ENCODE measurements around the gene CLPTM1. TPM values are rescaled to one million over a fixed set of nuclear protein-coding genes. Genes with fewer than 3 reads are reported as not detected.

CLPTM1 gene
- total and polyA plus RNA-seq, 2 donors (not counting 1 experiment from before 2014, with no cell fraction given) = 121 to 129 TPM

DNA sequence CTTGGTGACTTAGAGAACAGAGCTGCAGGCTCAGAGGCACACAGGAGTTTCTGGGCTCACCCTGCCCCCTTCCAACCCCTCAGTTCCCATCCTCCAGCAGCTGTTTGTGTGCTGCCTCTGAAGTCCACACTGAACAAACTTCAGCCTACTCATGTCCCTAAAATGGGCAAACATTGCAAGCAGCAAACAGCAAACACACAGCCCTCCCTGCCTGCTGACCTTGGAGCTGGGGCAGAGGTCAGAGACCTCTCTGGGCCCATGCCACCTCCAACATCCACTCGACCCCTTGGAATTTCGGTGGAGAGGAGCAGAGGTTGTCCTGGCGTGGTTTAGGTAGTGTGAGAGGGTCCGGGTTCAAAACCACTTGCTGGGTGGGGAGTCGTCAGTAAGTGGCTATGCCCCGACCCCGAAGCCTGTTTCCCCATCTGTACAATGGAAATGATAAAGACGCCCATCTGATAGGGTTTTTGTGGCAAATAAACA lies 30.9 kb upstream of the CLPTM1 start:
- Histone ChIP-seq H3K4me2 (replicated peaks; ENCODE audit: low read depth, low read length, poor library complexity, severe bottlenecking) (no peak overlapping the region), H3K27ac (ENCODE audit: low read length in 2 of 2) (no peak overlapping the region), H4K20me1 (ENCODE audit: control insufficient read depth, insufficient read depth, low read length, poor library complexity, severe bottlenecking) (no peaks in the 10 kb centered on the region), H3K79me2 (ENCODE audit: control insufficient read depth, insufficient read depth, low read length) (no peaks in the 10 kb centered on the region), H3K9me3 (ENCODE audit: control extremely low read depth in 1 of 3, control insufficient read depth in 2 of 3, insufficient read depth in 1 of 3, low read length in 2 of 3) (peaks cover 0 to 6% (median 0%) of the 10 kb centered on the region in 3 donors), H3K36me3 (replicated peaks in 1 of 2; ENCODE audit: control extremely low read depth in 1 of 2, control insufficient read depth in 1 of 2, extremely low read depth in 1 of 2, insufficient read depth in 2 of 2, low read length in 1 of 2) (no peaks in the 10 kb centered on the region), H3K4me1 (ENCODE audit: control insufficient read depth in 2 of 2, insufficient read depth in 2 of 2, low read length in 2 of 2) (peaks cover 4 to 8% of the 10 kb centered on the region in 2 donors), H2AFZ (ENCODE audit: insufficient read depth, low read depth, low read length, poor library complexity, severe bottlenecking) (no peak overlapping the region), H3K4me3 (ENCODE audit: control extremely low read depth in 1 of 5, extremely low read depth in 1 of 5, insufficient read depth in 1 of 5, low read depth in 2 of 5, low read length in 4 of 5) (no peak overlapping the region), H3K9ac (ENCODE audit: low read length) (no peak overlapping the region), H3K27me3 (replicated peaks in 1 of 4; ENCODE audit: control extremely low read depth in 1 of 4, control insufficient read depth in 3 of 4, insufficient read depth in 4 of 4, low read length in 3 of 4) (peaks cover 0 to 10% (median 5%) of the 10 kb centered on the region in 4 experiments)
- no peak for ATAC-seq (ENCODE audit: low read depth)
- peaks cover 18% of the 10 kb centered on the region for H3K27me3 Mint-ChIP-seq
- no peak for DNase-seq
- intact Hi-C loops (cut with micrococcal nuclease) = no loop called here
- H3K27ac Mint-ChIP-seq = no peak overlapping the region
- ChIA-PET POLR2A (no interaction called here), CTCF (interaction anchor here (0.6 kb wide), 1 partner anchor 1780 kb away, joined by 4 read pairs; no protein-coding TSS in a partner anchor)
- WGBS (ENCODE audit: insufficient coverage) = 98% methylated on average over 5 of the region's 8 CpGs
- peaks cover 6% of the 10 kb centered on the region for H3K4me1 Mint-ChIP-seq
- no peak for TF ChIP-seq EZH2 (IDR thresholded peaks at IDR 0.05; ENCODE audit: borderline replicate concordance, insufficient read depth, low read depth, low read length, poor library complexity, severe bottlenecking)
- TF ChIP-seq, protein P1, sequence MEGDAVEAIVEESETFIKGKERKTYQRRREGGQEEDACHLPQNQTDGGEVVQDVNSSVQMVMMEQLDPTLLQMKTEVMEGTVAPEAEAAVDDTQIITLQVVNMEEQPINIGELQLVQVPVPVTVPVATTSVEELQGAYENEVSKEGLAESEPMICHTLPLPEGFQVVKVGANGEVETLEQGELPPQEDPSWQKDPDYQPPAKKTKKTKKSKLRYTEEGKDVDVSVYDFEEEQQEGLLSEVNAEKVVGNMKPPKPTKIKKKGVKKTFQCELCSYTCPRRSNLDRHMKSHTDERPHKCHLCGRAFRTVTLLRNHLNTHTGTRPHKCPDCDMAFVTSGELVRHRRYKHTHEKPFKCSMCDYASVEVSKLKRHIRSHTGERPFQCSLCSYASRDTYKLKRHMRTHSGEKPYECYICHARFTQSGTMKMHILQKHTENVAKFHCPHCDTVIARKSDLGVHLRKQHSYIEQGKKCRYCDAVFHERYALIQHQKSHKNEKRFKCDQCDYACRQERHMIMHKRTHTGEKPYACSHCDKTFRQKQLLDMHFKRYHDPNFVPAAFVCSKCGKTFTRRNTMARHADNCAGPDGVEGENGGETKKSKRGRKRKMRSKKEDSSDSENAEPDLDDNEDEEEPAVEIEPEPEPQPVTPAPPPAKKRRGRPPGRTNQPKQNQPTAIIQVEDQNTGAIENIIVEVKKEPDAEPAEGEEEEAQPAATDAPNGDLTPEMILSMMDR (IDR thresholded peaks at IDR 0.05) = no peak
- H3K4me3 Mint-ChIP-seq = no peak overlapping the region
- no peaks in the 10 kb centered on the region for H3K9me3 Mint-ChIP-seq (ENCODE audit: insufficient read depth)

DNA sequence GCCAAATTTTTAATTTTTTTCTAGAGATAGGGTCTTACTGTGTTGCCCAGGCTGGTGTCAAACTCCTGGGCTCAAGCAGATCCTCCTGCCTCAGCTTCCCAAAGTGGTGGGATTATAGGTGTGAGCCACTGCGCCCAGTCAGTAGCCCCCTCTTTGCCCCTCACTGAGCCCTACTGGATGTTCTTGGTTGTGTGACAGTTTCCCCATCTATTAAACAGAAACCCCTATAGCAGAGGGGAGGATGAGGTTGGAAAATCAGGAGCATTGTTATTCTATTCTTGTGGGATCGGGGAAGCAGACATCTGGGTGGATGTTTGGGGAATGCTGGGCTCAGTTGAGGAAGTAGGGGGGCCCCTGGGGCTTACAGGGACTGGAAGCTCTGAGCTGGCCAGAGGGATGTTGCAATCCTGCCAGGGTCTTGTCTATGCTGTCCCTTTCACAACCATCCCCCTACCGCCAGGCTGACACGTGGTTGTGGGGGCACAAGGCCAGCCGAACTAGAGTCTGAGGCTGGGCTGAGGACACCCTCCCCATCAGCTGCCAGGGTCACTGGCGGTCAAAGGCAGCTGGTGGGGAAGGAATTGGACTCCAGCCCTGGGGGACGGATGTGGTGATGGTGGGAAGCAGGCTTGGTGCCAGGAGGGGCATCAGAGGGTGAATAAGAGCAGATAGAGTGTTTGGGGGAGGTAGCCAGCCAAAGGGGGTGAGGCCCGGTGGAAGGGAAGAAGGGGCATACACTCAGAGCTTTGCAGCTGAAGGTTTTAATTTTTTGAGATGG lies 29.9 kb upstream of the CLPTM1 start:
- peaks cover 0 to 10% (median 5%) of the 10 kb centered on the region in 4 experiments for H3K27me3 ChIP-seq (replicated peaks in 1 of 4; ENCODE audit: control extremely low read depth in 1 of 4, control insufficient read depth in 3 of 4, insufficient read depth in 4 of 4, low read length in 3 of 4)
- H3K27ac ChIP-seq (ENCODE audit: low read length in 2 of 2) = no peak overlapping the region
- H3K9me3 ChIP-seq (ENCODE audit: control extremely low read depth in 1 of 3, control insufficient read depth in 2 of 3, insufficient read depth in 1 of 3, low read length in 2 of 3) = peaks cover 0 to 6% (median 0%) of the 10 kb centered on the region in 3 donors
- no peak overlapping the region for H3K9ac ChIP-seq (ENCODE audit: low read length)
- H3K4me1 ChIP-seq (ENCODE audit: control insufficient read depth in 2 of 2, insufficient read depth in 2 of 2, low read length in 2 of 2) = peaks cover 4 to 8% of the 10 kb centered on the region in 2 donors
- H4K20me1 ChIP-seq (ENCODE audit: control insufficient read depth, insufficient read depth, low read length, poor library complexity, severe bottlenecking) = no peaks in the 10 kb centered on the region
- no peak for ATAC-seq (ENCODE audit: low read depth)
- intact Hi-C loops (cut with micrococcal nuclease) = no loop called here
- TF ChIP-seq, protein P1 (IDR thresholded peaks at IDR 0.05) = no peak
- no peak overlapping the region for H2AFZ ChIP-seq (ENCODE audit: insufficient read depth, low read depth, low read length, poor library complexity, severe bottlenecking)
- no peaks in the 10 kb centered on the region for H3K79me2 ChIP-seq (ENCODE audit: control insufficient read depth, insufficient read depth, low read length)
- POLR2A ChIA-PET = no interaction called here
- no peak overlapping the region for H3K4me3 ChIP-seq (ENCODE audit: control extremely low read depth in 1 of 5, extremely low read depth in 1 of 5, insufficient read depth in 1 of 5, low read depth in 2 of 5, low read length in 4 of 5)
- H3K27ac Mint-ChIP-seq = no peak overlapping the region
- no peaks in the 10 kb centered on the region for H3K36me3 ChIP-seq (replicated peaks in 1 of 2; ENCODE audit: control extremely low read depth in 1 of 2, control insufficient read depth in 1 of 2, extremely low read depth in 1 of 2, insufficient read depth in 2 of 2, low read length in 1 of 2)
- CTCF ChIA-PET = interaction anchor here (0.6 to 1.0 kb wide), 2 partner anchors 21 to 1779 kb away, joined by 4 read pairs; no protein-coding TSS in a partner anchor
- H3K4me3 Mint-ChIP-seq = no peak overlapping the region
- peaks cover 18% of the 10 kb centered on the region for H3K27me3 Mint-ChIP-seq
- no peak overlapping the region for H3K4me2 ChIP-seq (replicated peaks; ENCODE audit: low read depth, low read length, poor library complexity, severe bottlenecking)
- no peak for DNase-seq
- H3K9me3 Mint-ChIP-seq (ENCODE audit: insufficient read depth) = no peaks in the 10 kb centered on the region
- H3K4me1 Mint-ChIP-seq = peaks cover 6% of the 10 kb centered on the region
- 33% methylated on average over 6 of the region's 8 CpGs for WGBS (ENCODE audit: insufficient coverage)
